Hematopoietic multipotent progenitor cell treated with erythropoietin and hydrocortisone succinate and interleukin-3 and kit ligand, for 4 days (in vitro differentiated cells): ENCODE data around the gene HYAL2.
A peak's percentile ranks its signal among the peaks of the same experiment; 100 is the strongest.
"Not testable (repeated sequence)": the region's sequence is repeated elsewhere in the genome, so short reads cannot be mapped to it uniquely, and the experiment has no call there.

Experiments used
- DNase-seq: peaks from one replicate; pipeline ENCODE4 v3.0.0-alpha.2; 2015

The HYAL2 gene

GRCh38 chr3:50327129-50327528, 4.6 kb upstream of the HYAL2 start:
- DNase-seq: no peak

GRCh38 chr3:50326182-50326541, 3.6 kb upstream of the HYAL2 start:
- no peak for DNase-seq

- no peak for DNase-seq
Measured at GRCh38 chr3:50325497-50326181, 3.1 kb upstream of the HYAL2 start.

- no peak for DNase-seq
Measured at GRCh38 chr3:50325113-50325480, 2.6 kb upstream of the HYAL2 start.

- DNase-seq: peak; percentile 86
Measured at GRCh38 chr3:50324351-50325112, 2.0 kb upstream of the HYAL2 start.

- no peak for DNase-seq
Measured at GRCh38 chr3:50323614-50324199, 1.2 kb upstream of the HYAL2 start.

- no peak for DNase-seq
Measured at GRCh38 chr3:50323092-50323600, 601 bp upstream of the HYAL2 start.

GRCh38 chr3:50322115-50322385, 495 bp downstream of the HYAL2 start:
- no peak for DNase-seq

GRCh38 chr3:50321336-50322114, 1.0 kb downstream of the HYAL2 start:
- peak; percentile 95 for DNase-seq

GRCh38 chr3:50320853-50321335, 1.7 kb downstream of the HYAL2 start:
- DNase-seq: peak; percentile 80

- no peak for DNase-seq
Measured at GRCh38 chr3:50319894-50320625, 2.5 kb downstream of the HYAL2 start.

- DNase-seq: no peak
Measured at GRCh38 chr3:50319181-50319893, 3.2 kb downstream of the HYAL2 start.

GRCh38 chr3:50318615-50319014, 3.9 kb downstream of the HYAL2 start:
- no peak for DNase-seq

GRCh38 chr3:50318163-50318562, 4.4 kb downstream of the HYAL2 start:
- no peak for DNase-seq

GRCh38 chr3:50317300-50317699, 5.2 kb downstream of the HYAL2 start:
- DNase-seq: no peak

- no peak for DNase-seq
Measured at GRCh38 chr3:50316657-50317242, 5.8 kb downstream of the HYAL2 start.

GRCh38 chr3:50314816-50315215, 7.7 kb downstream of the HYAL2 start:
- no peak for DNase-seq

GRCh38 chr3:50314342-50314741, 8.2 kb downstream of the HYAL2 start:
- DNase-seq: no peak

GRCh38 chr3:50312041-50312440, 10.5 kb downstream of the HYAL2 start:
- DNase-seq: not testable (repeated sequence)

GRCh38 chr3:50304601-50305000, 17.9 kb downstream of the HYAL2 start:
- no peak for DNase-seq

- peak; percentile 63 for DNase-seq
Measured at GRCh38 chr3:50303013-50303815, 19.3 kb downstream of the HYAL2 start, which contains the start of gene HYAL1. HYAL1 (minus strand) TSS chr3:50303574; CDS start chr3:50302956, 618 bp downstream.
